Neural progenitor cell (in vitro differentiated cells): ENCODE results near the gene TLE3. TPM values are rescaled to one million over a fixed set of nuclear protein-coding genes. Genes with fewer than 3 reads are reported as not detected.

Experiments used
- DNase-seq: peaks from one replicate; pipeline ENCODE4 v3.0.0-alpha.2; 2016; ENCODE audit warnings: low spot score
- H2AFZ ChIP-seq: fragments of 200-600 bp; sonication (generic); replicated peaks from 2 replicates; pipeline ENCODE4 v1.6.1; 2016; ENCODE audit warnings: antibody characterized with exemption
- H3F3A ChIP-seq: fragments of 200-600 bp; sonication (generic); 2 replicates; pipeline ENCODE4 v1.6.1; 2016; ENCODE audit warnings: antibody characterized with exemption, low read depth
- H3K27ac ChIP-seq: fragments of 200-600 bp; sonication (generic); 2 replicates; pipeline ENCODE4 v1.5.1; 2016; ENCODE audit warnings: mild to moderate bottlenecking
- H3K27me3 ChIP-seq: fragments of 200-600 bp; sonication (generic); 2 replicates; pipeline ENCODE4 v1.6.1; 2016; ENCODE audit warnings: mild to moderate bottlenecking, moderate library complexity
- H3K36me3 ChIP-seq: fragments of 200-600 bp; sonication (generic); 2 replicates; pipeline ENCODE4 v1.5.1; 2016
- H3K4me1 ChIP-seq: fragments of 200-600 bp; sonication (generic); 2 replicates; pipeline ENCODE4 v1.6.1; 2016; ENCODE audit warnings: mixed run types
- H3K4me2 ChIP-seq: fragments of 200-600 bp; sonication (generic); 2 replicates; pipeline ENCODE4 v1.6.1; 2016
- H3K4me3 ChIP-seq: fragments of 200-600 bp; sonication (generic); 2 replicates; pipeline ENCODE4 v1.5.1; 2016
- H3K79me2 ChIP-seq: fragments of 200-600 bp; sonication (generic); 2 replicates; pipeline ENCODE4 v1.6.1; 2016; ENCODE audit warnings: low read depth
- H3K9ac ChIP-seq: fragments of 200-600 bp; sonication (generic); 2 replicates; pipeline ENCODE4 v1.6.1; 2016
- H3K9me3 ChIP-seq: fragments of 200-600 bp; sonication (generic); 2 replicates; pipeline ENCODE4 v1.5.1; 2016; ENCODE audit warnings: low read depth
- H4K20me1 ChIP-seq: fragments of 200-600 bp; sonication (generic); 2 replicates; pipeline ENCODE4 v1.6.1; 2016; ENCODE audit warnings: low read depth
- H3K27ac Mint-ChIP-seq: 3 replicates; pipeline ENCODE4 v1.8.0; 2021; ENCODE audit warnings: mixed read lengths
- H3K27me3 Mint-ChIP-seq: 2 replicates; pipeline ENCODE4 v1.8.0; 2022; ENCODE audit warnings: low read depth, mild to moderate bottlenecking, inconsistent platforms, moderate library complexity, mixed read lengths; ENCODE audit not compliant: insufficient read depth
- H3K36me3 Mint-ChIP-seq: 3 replicates; pipeline ENCODE4 v1.8.0; 2021; ENCODE audit warnings: mixed read lengths
- H3K4me1 Mint-ChIP-seq: 3 replicates; pipeline ENCODE4 v1.8.0; 2021; ENCODE audit warnings: mixed read lengths
- H3K4me3 Mint-ChIP-seq: 3 replicates; pipeline ENCODE4 v1.8.0; 2021; ENCODE audit warnings: mild to moderate bottlenecking, moderate library complexity, mixed read lengths
- H3K9me3 Mint-ChIP-seq: 3 replicates; pipeline ENCODE4 v1.8.0; 2020; ENCODE audit warnings: mixed read lengths
- CTCF ChIP-seq: fragments of 200-600 bp; sonication (generic); IDR thresholded peaks from 2 replicates; pipeline ENCODE4 v1.5.1; 2017; ENCODE audit warnings: antibody characterized with exemption, mild to moderate bottlenecking
- EZH2 ChIP-seq: fragments of 200-600 bp; sonication (generic); IDR thresholded peaks from 2 replicates; pipeline ENCODE4 v1.6.1; 2017; ENCODE audit warnings: antibody characterized with exemption, mild to moderate bottlenecking, moderate library complexity
- EZH2phosphoT487 ChIP-seq: fragments of 200-600 bp; sonication (generic); IDR thresholded peaks from 2 replicates; pipeline ENCODE4 v1.6.1; 2017; ENCODE audit warnings: antibody characterized with exemption
- total RNA-seq: library from RNA; depleted of rRNA; stranded (reverse); fragments of >200 nt; gene quantifications from 2 replicates; pipeline ENCODE4 v1.2.3, GENCODE V29; 2015; ENCODE audit warnings: low replicate concordance

TLE3 gene
- total RNA-seq, 1 donor from 2014 or later = 22.1 TPM

DNA sequence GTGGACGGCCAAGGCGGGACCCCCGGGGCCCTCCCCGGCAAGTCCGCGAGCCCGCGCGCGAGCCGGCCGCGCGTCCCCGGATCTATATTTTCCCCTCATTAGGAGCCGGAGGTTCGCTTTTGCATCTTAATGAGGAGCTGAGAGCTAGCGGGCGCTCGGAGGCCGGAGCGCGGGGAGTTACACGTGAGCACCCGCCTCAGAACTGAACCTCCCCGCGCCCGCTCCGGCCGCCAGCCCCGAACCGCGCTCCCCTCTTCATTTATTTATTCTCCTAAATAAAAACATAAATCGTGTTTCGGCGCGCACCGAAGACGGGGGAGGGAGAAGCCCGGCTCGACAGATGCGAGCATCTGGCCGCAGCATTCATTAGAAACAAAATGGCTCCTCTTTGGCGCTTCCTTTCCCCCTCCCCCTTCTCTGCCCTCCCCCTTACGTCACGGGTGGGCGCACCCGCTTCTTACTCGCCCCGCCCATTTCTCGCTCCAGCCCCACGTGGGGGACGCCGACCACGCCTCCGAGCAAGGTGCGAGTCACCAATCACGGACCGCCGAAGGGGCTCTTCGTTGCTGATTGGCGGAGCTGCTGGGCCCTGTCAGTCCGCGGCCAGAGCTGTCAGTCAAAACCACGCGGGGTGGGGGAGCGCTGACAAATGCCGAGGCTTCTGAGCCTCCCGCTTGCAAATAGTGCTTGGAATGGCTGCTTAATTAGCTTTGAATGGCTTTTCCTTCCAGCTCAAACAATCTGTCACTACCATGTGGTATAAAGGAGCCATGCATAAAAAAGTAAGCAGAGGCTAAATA is 1.6 kb upstream of the TLE3 start:
- Mint-ChIP-seq H3K9me3 (peaks cover 2% of the 10 kb centered on the region), H3K4me3 (peak overlapping the region; percentile 94), H3K27ac (peak overlapping the region; percentile 99), H3K4me1 (peaks cover 56% of the 10 kb centered on the region), H3K36me3 (no peaks in the 10 kb centered on the region), H3K27me3 (peaks cover 25% of the 10 kb centered on the region)
- Histone ChIP-seq H3F3A (peaks cover 23% of the 10 kb centered on the region), H3K9ac (peak overlapping the region; percentile 34), H3K9me3 (no peaks in the 10 kb centered on the region), H3K4me3 (peak overlapping the region; percentile 97), H3K4me2 (peak overlapping the region; percentile 94), H3K36me3 (no peaks in the 10 kb centered on the region), H4K20me1 (peaks cover 34% of the 10 kb centered on the region), H3K27me3 (peaks cover 26% of the 10 kb centered on the region), H3K4me1 (peaks cover 22% of the 10 kb centered on the region), H3K79me2 (peaks cover 33% of the 10 kb centered on the region), H3K27ac (peak overlapping the region; percentile 86), H2AFZ (no peak overlapping the region)
- peak; percentile 100 for DNase-seq
- no peak for TF ChIP-seq CTCF
- TF ChIP-seq EZH2phosphoT487 = no peak
- TF ChIP-seq EZH2 = no peak

- peaks cover 30% of the 10 kb centered on the region for H3K4me1 ChIP-seq
- H3K9me3 ChIP-seq = no peaks in the 10 kb centered on the region
- H3K79me2 ChIP-seq = peaks cover 40% of the 10 kb centered on the region
- peak; percentile 91 for DNase-seq
- H3K4me2 ChIP-seq = peak overlapping the region; percentile 94
- no peak for TF ChIP-seq CTCF
- TF ChIP-seq EZH2 = no peak
- no peak for TF ChIP-seq EZH2phosphoT487
- peak overlapping the region; percentile 97 for H3K4me3 ChIP-seq
- peaks cover 23% of the 10 kb centered on the region for H3F3A ChIP-seq
- no peak overlapping the region for H2AFZ ChIP-seq
- Mint-ChIP-seq H3K9me3 (peaks cover 2% of the 10 kb centered on the region), H3K36me3 (peaks cover 3% of the 10 kb centered on the region), H3K27ac (peak overlapping the region; percentile 98), H3K4me1 (peaks cover 57% of the 10 kb centered on the region), H3K27me3 (peaks cover 22% of the 10 kb centered on the region), H3K4me3 (peak overlapping the region; percentile 99)
- peak overlapping the region; percentile 34 for H3K9ac ChIP-seq
- H3K27ac ChIP-seq = peak overlapping the region; percentile 86
- peaks cover 42% of the 10 kb centered on the region for H4K20me1 ChIP-seq
- H3K36me3 ChIP-seq = no peaks in the 10 kb centered on the region
- H3K27me3 ChIP-seq = peaks cover 25% of the 10 kb centered on the region
These were observed 897 bp upstream of the TLE3 start for GRCh38 chr15:70098461-70099166.

GRCh38 chr15:70098153-70098460 is 390 bp upstream of the TLE3 start:
- Mint-ChIP-seq H3K36me3 (peaks cover 6% of the 10 kb centered on the region), H3K4me1 (peaks cover 57% of the 10 kb centered on the region), H3K9me3 (peaks cover 2% of the 10 kb centered on the region), H3K4me3 (peak overlapping the region; percentile 99), H3K27me3 (peaks cover 17% of the 10 kb centered on the region), H3K27ac (peak overlapping the region; percentile 98)
- Histone ChIP-seq H3K27ac (peak overlapping the region; percentile 86), H3K79me2 (peaks cover 46% of the 10 kb centered on the region), H3F3A (peaks cover 23% of the 10 kb centered on the region), H3K4me3 (peak overlapping the region; percentile 97), H3K4me2 (peak overlapping the region; percentile 94), H3K4me1 (peaks cover 35% of the 10 kb centered on the region), H3K36me3 (no peaks in the 10 kb centered on the region), H3K9ac (no peak overlapping the region), H2AFZ (no peak overlapping the region), H3K27me3 (peaks cover 20% of the 10 kb centered on the region), H4K20me1 (peaks cover 47% of the 10 kb centered on the region), H3K9me3 (no peaks in the 10 kb centered on the region)
- no peak for DNase-seq
- TF ChIP-seq EZH2phosphoT487 (no peak), EZH2 (no peak), CTCF (no peak)
